Right lobe of liver (tissue), 4 donors: ENCODE results near the gene OPCML.

Source experiments
- POLR2A ChIP-seq: fragments of 450-650 bp; IDR thresholded peaks from one replicate; pipeline ENCODE4 v1.6.1; 2017; ENCODE audit warnings: antibody characterized with exemption, mild to moderate bottlenecking
- TF ChIP-seq, protein P1 (sequence below), 4 donors: fragments of 200-600 bp in 3 of 4; fragments of 450-650 bp in 1 of 4; IDR thresholded peaks; one replicate each; pipeline versions ENCODE4 v1.5.1 to v1.8.0; 2016 to 2022; ENCODE audit warnings: antibody characterized with exemption in 4 of 4, mild to moderate bottlenecking in 2 of 4
- donor health status: DM: no; HTN: no; CAD: no.
- donor health status: DM: no; HTN: no; CAD: no.
- donor health status: DM: no; HTN: yes; CAD: no.

DNA sequence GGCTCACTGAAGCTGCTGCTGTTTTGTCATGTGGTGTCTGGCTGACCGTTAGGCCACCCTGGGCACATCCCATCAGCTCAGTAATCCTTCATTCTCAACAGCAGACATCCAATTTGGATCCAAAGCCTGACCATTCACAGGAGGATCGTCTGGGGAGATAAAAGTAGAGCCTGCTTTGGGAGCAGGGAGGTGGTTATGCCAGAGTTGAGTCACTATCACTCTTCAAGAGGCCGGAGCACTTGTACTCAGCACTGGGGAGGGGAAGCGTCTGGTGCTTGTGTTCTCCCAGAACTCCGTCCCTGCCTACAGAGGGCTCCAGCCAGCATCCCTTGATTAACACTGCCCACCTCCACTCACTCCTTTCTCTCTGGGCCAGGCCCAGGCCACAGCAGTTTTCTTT lies 382.6 kb downstream of the OPCML start:
- TF ChIP-seq, protein P1, sequence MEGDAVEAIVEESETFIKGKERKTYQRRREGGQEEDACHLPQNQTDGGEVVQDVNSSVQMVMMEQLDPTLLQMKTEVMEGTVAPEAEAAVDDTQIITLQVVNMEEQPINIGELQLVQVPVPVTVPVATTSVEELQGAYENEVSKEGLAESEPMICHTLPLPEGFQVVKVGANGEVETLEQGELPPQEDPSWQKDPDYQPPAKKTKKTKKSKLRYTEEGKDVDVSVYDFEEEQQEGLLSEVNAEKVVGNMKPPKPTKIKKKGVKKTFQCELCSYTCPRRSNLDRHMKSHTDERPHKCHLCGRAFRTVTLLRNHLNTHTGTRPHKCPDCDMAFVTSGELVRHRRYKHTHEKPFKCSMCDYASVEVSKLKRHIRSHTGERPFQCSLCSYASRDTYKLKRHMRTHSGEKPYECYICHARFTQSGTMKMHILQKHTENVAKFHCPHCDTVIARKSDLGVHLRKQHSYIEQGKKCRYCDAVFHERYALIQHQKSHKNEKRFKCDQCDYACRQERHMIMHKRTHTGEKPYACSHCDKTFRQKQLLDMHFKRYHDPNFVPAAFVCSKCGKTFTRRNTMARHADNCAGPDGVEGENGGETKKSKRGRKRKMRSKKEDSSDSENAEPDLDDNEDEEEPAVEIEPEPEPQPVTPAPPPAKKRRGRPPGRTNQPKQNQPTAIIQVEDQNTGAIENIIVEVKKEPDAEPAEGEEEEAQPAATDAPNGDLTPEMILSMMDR (IDR thresholded peaks at IDR 0.05): no peak
- no peak for TF ChIP-seq POLR2A
